ENCODE results near the gene GDF3. TPM values are rescaled to one million over a fixed set of nuclear protein-coding genes. Genes with fewer than 3 reads are reported as not detected.

Gene GDF3
- total RNA-seq, 1 experiment from 2014 or later = not detected

DNA sequence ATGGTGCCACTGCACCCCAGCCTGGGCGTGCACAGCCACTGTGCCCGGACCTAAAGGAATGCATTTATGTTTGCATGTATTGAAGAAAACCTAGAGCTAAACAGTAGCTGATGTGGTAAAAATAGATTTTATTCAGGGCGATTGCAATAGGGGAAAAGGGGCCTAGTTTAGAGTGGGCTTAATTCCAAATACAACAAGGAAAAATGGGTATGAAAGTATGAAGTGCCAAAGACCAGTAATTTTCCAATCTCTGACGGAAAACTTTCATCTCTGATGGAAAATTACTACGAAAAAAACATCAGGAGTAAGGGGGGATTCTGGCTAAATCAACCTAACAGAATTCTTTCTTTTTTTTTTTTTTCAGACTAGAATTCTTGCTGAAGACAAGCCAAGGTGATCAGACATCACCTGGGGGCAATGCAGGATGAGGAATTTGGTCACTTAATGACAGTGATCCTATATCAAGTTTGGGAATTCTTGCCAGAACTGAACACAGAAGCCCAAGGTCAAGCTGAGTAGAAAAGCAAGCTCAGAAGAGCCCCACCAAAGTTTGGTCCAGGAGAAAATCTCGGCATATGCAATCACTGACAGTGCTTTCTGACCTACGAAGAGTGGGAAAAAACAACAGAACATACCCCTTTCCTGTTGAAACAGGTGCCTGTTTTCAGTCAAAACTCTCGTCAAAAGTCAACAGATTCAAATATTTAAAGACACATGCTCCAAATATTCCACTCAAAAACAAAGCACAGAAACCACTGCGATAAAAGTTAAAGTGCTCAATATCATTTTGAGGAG lies 16.1 kb downstream of the GDF3 start:
- ATAC-seq (no peak), DNase-seq (ENCODE audit: low read depth, low spot score) (no peak)
- no peak overlapping the region for H3K9ac ChIP-seq (ENCODE audit: low read length)
- H3K9me2 ChIP-seq (ENCODE audit: insufficient read depth) = no peaks in the 10 kb centered on the region
- intact Hi-C loops (cut with micrococcal nuclease) = no loop called here
- ChIA-PET RAD21 (ENCODE audit: low non-redundant PET in 1 of 2, low total read pairs in 2 of 2, uncharacterized antibody in 2 of 2, unreplicated experiment in 2 of 2) (no interaction called here), CTCF (interaction anchor here (1.1 kb wide), 1 partner anchor 129 kb away, joined by 3 read pairs; no protein-coding TSS in a partner anchor), POLR2A (no interaction called here)
- no peak overlapping the region for H3K4me3 ChIP-seq (replicated peaks in 1 of 2; ENCODE audit: low read depth in 1 of 2, low read length in 2 of 2)
- H3K79me2 ChIP-seq (ENCODE audit: insufficient read depth, low read length) = no peaks in the 10 kb centered on the region
- H3K4me1 ChIP-seq (ENCODE audit: control insufficient read depth in 1 of 2, insufficient read depth in 2 of 2, low read length in 2 of 2) = peaks cover 0 to 5% of the 10 kb centered on the region in 2 experiments; a peak in 1 of 4 replicates
- H3K9me3 ChIP-seq (ENCODE audit: control insufficient read depth in 1 of 2, insufficient read depth in 1 of 2, low read depth in 1 of 2, low read length in 2 of 2) = no peaks in the 10 kb centered on the region
- H4K20me1 ChIP-seq (ENCODE audit: insufficient read depth) = no peaks in the 10 kb centered on the region
- H2AFZ ChIP-seq (ENCODE audit: low read depth, low read length, poor library complexity, severe bottlenecking) = no peak overlapping the region
- H3K27ac ChIP-seq (ENCODE audit: low read depth, low read length) = no peak overlapping the region
- BruUV-seq (replicated peaks) = no TSS peak
- no peaks in the 10 kb centered on the region for H3K27me3 ChIP-seq (ENCODE audit: insufficient read depth, low read length)
- no peaks in the 10 kb centered on the region for H3K36me3 ChIP-seq (ENCODE audit: control insufficient read depth in 1 of 2, insufficient read depth in 2 of 2, low read length in 2 of 2)
- H3K4me2 ChIP-seq (ENCODE audit: low read length) = no peak overlapping the region
- TF ChIP-seq EZH2 (IDR thresholded peaks at IDR 0.05) (no peak), SIN3A (IDR thresholded peaks at IDR 0.05; ENCODE audit: low read depth) (no peak), SRF (IDR thresholded peaks at IDR 0.05; ENCODE audit: low read depth) (no peak)
- TF ChIP-seq, protein P1, sequence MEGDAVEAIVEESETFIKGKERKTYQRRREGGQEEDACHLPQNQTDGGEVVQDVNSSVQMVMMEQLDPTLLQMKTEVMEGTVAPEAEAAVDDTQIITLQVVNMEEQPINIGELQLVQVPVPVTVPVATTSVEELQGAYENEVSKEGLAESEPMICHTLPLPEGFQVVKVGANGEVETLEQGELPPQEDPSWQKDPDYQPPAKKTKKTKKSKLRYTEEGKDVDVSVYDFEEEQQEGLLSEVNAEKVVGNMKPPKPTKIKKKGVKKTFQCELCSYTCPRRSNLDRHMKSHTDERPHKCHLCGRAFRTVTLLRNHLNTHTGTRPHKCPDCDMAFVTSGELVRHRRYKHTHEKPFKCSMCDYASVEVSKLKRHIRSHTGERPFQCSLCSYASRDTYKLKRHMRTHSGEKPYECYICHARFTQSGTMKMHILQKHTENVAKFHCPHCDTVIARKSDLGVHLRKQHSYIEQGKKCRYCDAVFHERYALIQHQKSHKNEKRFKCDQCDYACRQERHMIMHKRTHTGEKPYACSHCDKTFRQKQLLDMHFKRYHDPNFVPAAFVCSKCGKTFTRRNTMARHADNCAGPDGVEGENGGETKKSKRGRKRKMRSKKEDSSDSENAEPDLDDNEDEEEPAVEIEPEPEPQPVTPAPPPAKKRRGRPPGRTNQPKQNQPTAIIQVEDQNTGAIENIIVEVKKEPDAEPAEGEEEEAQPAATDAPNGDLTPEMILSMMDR (IDR thresholded peaks at IDR 0.05 in 2 of 3, conservative IDR thresholded peaks at IDR 0.05 in 1 of 3; ENCODE audit: borderline replicate concordance in 1 of 3, insufficient read depth in 1 of 3, low read depth in 2 of 3, low read length in 2 of 3) = no peak

DNA sequence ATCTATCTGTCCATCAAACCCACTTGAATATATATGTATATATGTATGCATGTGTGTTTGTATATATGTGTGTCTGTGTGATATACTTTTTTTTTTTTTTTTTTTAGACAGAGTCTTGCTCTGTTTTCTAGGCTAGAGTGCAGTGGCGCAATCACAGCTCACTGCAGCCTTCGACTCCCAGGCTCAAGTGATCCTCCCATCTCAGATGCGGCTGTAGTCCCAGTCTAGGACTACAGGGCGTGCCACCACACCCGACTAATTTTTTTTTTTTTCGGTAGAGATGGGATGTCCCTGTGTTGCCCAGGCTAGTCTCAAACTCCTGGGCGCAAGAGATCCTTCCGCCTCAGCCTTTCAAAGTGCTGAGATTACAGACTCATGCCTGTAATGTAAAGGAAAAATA lies 16.8 kb downstream of the GDF3 start:
- POLR2A ChIA-PET = no interaction called here
- DNase-seq (ENCODE audit: low read depth, low spot score) (no peak), ATAC-seq (peak; percentile 65)
- CTCF ChIA-PET = interaction anchor here (0.6 to 1.1 kb wide), 2 partner anchors 19 to 130 kb away, joined by 3 read pairs; no protein-coding TSS in a partner anchor
- Histone ChIP-seq H3K4me3 (replicated peaks in 1 of 2; ENCODE audit: low read depth in 1 of 2, low read length in 2 of 2) (no peak overlapping the region), H3K9ac (ENCODE audit: low read length) (no peak overlapping the region), H3K27ac (ENCODE audit: low read depth, low read length) (no peak overlapping the region), H4K20me1 (ENCODE audit: insufficient read depth) (no peaks in the 10 kb centered on the region), H3K79me2 (ENCODE audit: insufficient read depth, low read length) (no peaks in the 10 kb centered on the region), H3K9me3 (ENCODE audit: control insufficient read depth in 1 of 2, insufficient read depth in 1 of 2, low read depth in 1 of 2, low read length in 2 of 2) (no peaks in the 10 kb centered on the region), H3K9me2 (ENCODE audit: insufficient read depth) (no peaks in the 10 kb centered on the region), H3K4me2 (ENCODE audit: low read length) (no peak overlapping the region), H2AFZ (ENCODE audit: low read depth, low read length, poor library complexity, severe bottlenecking) (no peak overlapping the region), H3K36me3 (ENCODE audit: control insufficient read depth in 1 of 2, insufficient read depth in 2 of 2, low read length in 2 of 2) (no peaks in the 10 kb centered on the region), H3K27me3 (ENCODE audit: insufficient read depth, low read length) (no peaks in the 10 kb centered on the region), H3K4me1 (ENCODE audit: control insufficient read depth in 1 of 2, insufficient read depth in 2 of 2, low read length in 2 of 2) (peaks cover 0 to 5% of the 10 kb centered on the region in 2 experiments; a peak in 1 of 4 replicates)
- intact Hi-C loops (cut with micrococcal nuclease) = no loop called here
- BruUV-seq (replicated peaks) = no TSS peak
- RAD21 ChIA-PET (ENCODE audit: low non-redundant PET in 1 of 2, low total read pairs in 2 of 2, uncharacterized antibody in 2 of 2, unreplicated experiment in 2 of 2) = no interaction called here
- TF ChIP-seq EZH2phosphoT487 (IDR thresholded peaks at IDR 0.05; ENCODE audit: borderline replicate concordance) = no peak
- TF ChIP-seq, protein P1 (IDR thresholded peaks at IDR 0.05 in 2 of 3, conservative IDR thresholded peaks at IDR 0.05 in 1 of 3; ENCODE audit: borderline replicate concordance in 1 of 3, insufficient read depth in 1 of 3, low read depth in 2 of 3, low read length in 2 of 3) = no peak
- TF ChIP-seq, protein P2, sequence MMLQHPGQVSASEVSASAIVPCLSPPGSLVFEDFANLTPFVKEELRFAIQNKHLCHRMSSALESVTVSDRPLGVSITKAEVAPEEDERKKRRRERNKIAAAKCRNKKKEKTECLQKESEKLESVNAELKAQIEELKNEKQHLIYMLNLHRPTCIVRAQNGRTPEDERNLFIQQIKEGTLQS (IDR thresholded peaks at IDR 0.05) = no peak
